ENCODE data around the gene HAO2.

- no peak for TF ChIP-seq CREB1 (CRISPR knock-in tag; IDR thresholded peaks at IDR 0.05; ENCODE audit: low read depth)
- TF ChIP-seq POLR2AphosphoS5 (IDR thresholded peaks at IDR 0.05; ENCODE audit: low read depth), result no peak
- no peak for TF ChIP-seq CTCF (conservative IDR thresholded peaks at IDR 0.05; ENCODE audit: low read depth in 2 of 2)
- TF ChIP-seq EZH2 (IDR thresholded peaks at IDR 0.05; ENCODE audit: low read depth, unreplicated experiment), result no peak
- TF ChIP-seq, protein P1, sequence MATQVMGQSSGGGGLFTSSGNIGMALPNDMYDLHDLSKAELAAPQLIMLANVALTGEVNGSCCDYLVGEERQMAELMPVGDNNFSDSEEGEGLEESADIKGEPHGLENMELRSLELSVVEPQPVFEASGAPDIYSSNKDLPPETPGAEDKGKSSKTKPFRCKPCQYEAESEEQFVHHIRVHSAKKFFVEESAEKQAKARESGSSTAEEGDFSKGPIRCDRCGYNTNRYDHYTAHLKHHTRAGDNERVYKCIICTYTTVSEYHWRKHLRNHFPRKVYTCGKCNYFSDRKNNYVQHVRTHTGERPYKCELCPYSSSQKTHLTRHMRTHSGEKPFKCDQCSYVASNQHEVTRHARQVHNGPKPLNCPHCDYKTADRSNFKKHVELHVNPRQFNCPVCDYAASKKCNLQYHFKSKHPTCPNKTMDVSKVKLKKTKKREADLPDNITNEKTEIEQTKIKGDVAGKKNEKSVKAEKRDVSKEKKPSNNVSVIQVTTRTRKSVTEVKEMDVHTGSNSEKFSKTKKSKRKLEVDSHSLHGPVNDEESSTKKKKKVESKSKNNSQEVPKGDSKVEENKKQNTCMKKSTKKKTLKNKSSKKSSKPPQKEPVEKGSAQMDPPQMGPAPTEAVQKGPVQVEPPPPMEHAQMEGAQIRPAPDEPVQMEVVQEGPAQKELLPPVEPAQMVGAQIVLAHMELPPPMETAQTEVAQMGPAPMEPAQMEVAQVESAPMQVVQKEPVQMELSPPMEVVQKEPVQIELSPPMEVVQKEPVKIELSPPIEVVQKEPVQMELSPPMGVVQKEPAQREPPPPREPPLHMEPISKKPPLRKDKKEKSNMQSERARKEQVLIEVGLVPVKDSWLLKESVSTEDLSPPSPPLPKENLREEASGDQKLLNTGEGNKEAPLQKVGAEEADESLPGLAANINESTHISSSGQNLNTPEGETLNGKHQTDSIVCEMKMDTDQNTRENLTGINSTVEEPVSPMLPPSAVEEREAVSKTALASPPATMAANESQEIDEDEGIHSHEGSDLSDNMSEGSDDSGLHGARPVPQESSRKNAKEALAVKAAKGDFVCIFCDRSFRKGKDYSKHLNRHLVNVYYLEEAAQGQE (IDR thresholded peaks at IDR 0.05; ENCODE audit: unreplicated experiment), result no peak
- TF ChIP-seq EZH2phosphoT487 (IDR thresholded peaks at IDR 0.05; ENCODE audit: unreplicated experiment), result no peak
- TF ChIP-seq, protein P2, sequence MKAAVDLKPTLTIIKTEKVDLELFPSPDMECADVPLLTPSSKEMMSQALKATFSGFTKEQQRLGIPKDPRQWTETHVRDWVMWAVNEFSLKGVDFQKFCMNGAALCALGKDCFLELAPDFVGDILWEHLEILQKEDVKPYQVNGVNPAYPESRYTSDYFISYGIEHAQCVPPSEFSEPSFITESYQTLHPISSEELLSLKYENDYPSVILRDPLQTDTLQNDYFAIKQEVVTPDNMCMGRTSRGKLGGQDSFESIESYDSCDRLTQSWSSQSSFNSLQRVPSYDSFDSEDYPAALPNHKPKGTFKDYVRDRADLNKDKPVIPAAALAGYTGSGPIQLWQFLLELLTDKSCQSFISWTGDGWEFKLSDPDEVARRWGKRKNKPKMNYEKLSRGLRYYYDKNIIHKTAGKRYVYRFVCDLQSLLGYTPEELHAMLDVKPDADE (IDR thresholded peaks at IDR 0.05), result no peak
- TF ChIP-seq JUNB (IDR thresholded peaks at IDR 0.05; ENCODE audit: unreplicated experiment), result no peak
- TF ChIP-seq ZNF114 (CRISPR knock-in tag; IDR thresholded peaks at IDR 0.05), result no peak
- no peak for TF ChIP-seq NANOG (IDR thresholded peaks at IDR 0.05; ENCODE audit: borderline replicate concordance)
- no peak for TF ChIP-seq ZNF331 (CRISPR knock-in tag; IDR thresholded peaks at IDR 0.05; ENCODE audit: low read depth)
Measured at GRCh38 chr1:119387858-119388257, 19.3 kb downstream of the HAO2 start.
